ENCODE measurements around the gene EGFR.

The EGFR gene

GRCh38 chr7:55255496-55256445 is 237.0 kb downstream of the EGFR start:
- peak; percentile 65 for DNase-seq

DNA sequence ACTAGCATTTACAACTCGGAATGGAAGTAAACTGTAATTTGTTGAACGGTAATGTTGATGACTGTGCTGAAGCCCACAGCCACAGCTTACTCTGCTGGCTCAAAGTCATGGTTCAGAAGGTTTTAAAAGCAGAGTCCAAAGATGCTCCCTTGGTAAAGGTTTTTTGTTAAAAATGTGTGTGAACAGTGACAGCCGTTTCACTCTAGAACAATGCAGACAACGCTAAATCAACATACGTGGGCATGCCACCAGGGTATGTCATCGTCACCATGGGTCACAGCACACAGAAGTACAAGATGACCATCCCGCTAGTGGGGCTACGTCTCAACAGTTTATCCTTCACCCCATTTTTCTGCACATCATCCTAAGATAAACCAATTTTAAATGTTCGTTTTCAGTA is 239.8 kb downstream of the EGFR start:
- no peak for DNase-seq

DNA sequence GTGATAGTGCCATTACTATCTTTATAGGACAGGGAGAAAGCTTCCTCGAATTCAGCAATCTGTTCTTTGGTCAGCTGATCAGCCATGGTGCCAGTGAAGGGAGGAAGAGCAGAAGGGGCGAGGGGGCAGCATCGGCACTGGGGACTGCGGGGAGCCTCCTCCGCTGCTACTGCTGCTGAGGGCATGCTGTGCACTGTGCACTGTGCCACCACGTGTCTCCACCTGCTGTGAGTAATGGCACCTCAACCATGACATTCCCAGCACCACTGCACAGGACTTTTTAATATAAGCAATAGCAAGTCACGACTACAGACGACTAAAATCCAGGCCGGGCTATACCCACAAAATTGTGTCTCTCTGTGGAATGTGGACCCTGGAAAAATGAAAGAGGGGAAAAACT is 241.4 kb downstream of the EGFR start:
- DNase-seq = no peak

- no peak for DNase-seq
Observed at GRCh38 chr7:55260676-55261385, 242.0 kb downstream of the EGFR start.

Data from CD4-positive, alpha-beta T cell treated with Interleukin-12 subunit alpha and Interleukin-12 subunit beta, for 1 hour (primary cell).